ENCODE measurements around the gene STXBP2.
"Not testable (repeated sequence)": the region's sequence is repeated elsewhere in the genome, so short reads cannot be mapped to it uniquely, and the experiment has no call there.

Gene STXBP2

GRCh38 chr19:7635670-7636069, 1.2 kb upstream of the STXBP2 start:
- DNase-seq: no peak

DNA sequence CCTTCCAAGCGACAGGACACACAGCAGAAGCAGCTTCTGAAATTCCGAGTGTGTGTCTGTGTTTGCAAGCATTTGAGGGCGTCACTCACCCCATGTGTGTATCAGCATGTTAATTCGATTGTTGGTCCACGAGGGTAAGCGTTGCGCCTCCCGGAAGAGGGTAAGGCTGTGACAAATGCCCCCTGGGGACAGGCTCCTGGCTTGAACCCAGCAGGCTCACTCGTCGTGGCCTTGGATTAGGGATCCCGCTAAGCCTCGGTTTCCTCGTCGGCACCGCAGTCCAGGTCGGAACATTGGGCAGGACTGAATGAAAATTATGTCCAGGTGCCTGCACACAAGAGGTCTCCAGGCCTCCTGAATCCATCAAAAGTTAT, 606 bp upstream of the STXBP2 start:
- no peak for DNase-seq

DNA sequence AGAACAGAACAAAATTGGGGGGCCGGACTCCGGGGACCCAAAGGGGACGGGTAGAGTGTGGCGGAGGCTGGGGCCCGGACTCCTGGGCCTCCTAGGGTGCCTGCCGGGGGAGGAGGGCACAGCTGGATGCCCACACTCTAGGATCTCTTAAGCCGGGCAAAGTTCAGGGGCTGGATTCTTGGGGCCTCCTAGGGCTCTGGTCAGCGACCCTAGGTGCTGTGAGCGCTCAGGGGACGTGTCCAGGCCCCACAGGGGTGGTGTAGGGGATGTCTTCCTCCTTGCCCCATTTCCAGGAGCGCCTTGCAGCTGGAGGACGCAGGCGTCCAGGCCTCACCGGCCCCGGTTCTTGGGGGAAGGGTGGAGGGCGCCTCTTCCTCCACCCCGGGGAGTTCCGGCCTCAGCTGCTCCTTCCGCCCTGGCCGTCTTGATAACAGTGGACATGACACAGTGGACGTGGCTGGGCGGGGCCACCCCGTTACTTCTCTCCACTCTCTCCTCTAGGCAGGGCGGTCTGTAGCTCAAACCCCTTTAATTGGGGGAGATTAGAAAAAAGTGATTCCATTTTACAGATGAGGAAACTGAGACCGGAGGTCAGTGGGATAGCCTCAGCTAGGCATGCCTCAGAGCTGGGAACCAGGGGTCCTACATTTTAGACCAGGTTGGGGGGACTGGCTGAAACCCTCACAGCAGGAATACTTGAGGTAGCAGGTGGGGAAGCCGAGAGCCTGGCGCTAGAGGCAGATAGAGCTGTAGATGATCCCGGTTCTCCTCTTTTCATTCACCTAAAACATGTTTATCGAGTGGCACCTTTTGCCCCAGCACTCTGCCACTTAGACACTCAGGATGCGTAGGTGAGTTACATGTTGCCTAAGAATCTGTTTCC, 705 bp downstream of the STXBP2 start:
- no peak for DNase-seq

DNA sequence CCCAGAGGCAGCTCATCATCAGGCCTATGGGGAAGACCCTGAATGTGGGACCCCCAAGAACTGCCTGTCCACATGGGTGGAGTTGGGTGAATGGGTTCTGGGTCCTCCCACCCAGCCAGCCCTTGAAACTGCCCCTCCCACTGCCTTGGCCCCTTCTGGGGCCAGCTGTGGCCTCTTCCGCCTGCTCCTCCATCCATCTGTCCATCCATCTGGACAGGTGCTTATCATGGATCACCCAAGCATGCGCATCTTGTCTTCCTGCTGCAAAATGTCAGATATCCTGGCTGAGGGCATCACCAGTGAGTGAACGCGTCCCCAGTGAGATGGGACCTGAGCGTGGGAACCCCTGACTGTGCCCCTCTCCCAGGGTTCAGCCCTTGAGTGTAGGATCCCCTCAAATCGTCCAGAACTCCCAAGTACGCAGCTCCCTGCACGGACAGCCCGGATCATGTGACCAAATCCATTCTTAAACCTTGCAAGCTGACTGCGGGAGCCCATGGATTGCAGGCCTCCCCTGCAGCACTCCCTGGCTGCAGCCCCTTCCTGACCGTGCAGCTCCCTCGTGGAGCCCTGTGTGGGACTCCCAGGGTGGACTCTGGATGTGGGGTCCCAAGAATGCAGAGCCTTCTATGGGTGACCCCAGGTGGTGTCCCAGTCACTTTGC, 2.0 kb downstream of the STXBP2 start:
- no peak for DNase-seq

- DNase-seq: no peak
Measured at GRCh38 chr19:7639863-7640348, 3.0 kb downstream of the STXBP2 start.

DNA sequence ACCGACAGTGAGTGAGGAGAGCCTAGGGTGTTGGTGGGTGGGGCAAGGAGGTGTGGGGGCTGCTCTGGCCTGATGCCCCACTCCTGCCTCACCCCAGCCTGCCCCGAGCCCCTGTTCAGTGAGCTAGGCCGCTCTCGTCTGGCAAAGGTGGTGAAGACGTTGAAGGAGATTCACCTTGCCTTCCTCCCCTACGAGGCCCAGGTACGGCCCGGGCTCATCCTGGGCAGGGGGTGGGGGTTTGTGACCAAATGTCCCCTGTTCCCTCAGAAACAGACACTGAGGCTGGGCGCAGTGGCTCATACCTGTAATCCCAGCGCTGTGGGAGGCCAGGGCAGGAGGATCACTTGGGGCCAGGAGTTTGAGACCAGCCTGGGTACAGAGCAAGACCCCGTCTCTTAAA, 3.9 kb downstream of the STXBP2 start:
- DNase-seq: no peak

DNA sequence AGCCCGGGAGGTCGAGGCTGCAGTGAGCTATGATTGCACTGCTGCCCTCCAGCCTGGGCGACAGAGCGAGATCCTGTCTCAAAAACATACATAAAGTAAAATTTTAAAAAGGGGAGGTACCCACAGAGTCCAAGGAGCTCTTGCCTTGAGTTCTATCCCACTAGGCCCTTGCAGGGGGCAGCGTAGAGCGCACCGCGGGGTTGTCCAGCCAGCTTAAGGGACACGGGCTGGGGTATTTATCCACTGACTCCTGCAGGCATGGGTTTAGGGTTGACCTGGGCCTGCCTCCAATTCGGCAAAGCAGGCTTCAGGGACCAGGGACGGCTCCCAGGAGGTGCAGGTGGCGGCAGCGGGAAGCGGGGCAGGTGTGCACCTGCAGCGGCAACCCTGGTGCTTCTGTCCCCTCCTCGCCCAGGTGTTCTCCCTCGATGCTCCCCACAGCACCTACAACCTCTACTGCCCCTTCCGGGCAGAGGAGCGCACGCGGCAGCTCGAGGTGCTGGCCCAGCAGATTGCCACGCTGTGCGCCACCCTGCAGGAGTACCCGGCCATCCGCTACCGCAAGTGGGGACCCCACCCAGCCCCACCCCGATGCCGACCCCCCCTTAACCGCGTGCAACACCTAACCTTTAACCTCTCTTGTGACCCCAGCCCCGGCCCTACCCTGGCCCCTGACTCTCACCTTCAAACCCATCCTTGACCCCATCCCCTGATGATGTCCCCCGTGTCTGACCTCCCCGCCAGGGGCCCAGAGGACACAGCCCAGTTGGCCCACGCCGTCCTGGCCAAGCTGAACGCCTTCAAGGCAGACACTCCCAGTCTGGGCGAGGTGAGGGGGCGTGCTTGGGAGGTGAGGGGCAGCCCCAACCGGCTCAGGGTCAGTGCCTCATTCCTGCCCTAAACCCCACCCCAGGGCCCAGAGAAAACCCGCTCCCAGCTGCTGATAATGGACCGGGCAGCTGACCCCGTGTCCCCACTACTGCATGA, 4.7 kb downstream of the STXBP2 start:
- DNase-seq: no peak

DNA sequence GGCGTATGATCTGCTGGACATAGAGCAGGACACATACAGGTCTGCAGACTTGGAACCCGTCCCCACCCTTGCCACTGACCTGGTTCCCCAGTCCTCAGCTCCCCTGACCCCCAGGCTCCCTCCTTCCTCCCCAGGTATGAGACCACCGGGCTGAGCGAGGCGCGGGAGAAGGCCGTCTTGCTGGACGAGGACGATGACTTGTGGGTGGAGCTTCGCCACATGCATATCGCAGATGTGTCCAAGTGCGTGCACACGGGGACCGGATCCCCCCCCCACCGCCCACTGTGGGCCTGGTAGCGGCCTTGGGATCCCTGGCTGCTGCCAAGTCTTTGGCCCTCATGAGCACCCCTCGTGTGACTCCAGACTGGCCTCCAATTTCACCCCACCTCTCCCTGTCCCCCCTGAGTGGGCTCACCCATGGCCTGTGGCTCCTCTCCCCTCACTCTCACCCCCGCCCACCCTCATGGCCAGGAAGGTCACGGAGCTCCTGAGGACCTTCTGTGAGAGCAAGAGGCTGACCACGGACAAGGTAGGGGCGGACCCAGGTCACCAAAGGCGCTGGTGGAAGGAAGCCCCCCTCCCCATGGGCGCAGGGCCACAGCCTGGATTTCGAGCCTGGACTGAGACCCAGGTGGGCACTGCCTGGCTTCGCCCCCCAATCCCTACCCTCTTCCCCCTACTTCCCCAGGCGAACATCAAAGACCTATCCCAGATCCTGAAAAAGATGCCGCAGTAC, 5.6 kb downstream of the STXBP2 start:
- no peak for DNase-seq

DNA sequence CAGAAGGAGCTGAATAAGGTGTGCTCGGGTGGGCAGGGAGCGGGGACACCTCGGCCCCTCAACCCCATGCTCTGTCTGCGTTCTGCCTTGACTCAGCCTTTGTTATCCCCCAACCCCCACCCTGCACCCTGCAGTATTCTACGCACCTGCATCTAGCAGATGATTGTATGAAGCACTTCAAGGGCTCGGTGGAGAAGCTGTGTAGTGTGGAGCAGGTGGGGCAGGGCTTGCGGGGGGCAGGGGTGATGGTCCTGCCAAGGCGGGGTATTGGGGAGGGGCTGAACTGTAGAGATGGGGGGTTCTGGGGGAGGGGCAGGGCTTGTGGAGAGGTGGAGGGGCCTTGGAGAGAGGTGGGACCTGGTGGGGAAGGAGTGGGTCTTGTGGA, 6.1 kb downstream of the STXBP2 start:
- DNase-seq: no peak

- DNase-seq: not testable (repeated sequence)
Measured at GRCh38 chr19:7643629-7644549, 7.0 kb downstream of the STXBP2 start.

DNA sequence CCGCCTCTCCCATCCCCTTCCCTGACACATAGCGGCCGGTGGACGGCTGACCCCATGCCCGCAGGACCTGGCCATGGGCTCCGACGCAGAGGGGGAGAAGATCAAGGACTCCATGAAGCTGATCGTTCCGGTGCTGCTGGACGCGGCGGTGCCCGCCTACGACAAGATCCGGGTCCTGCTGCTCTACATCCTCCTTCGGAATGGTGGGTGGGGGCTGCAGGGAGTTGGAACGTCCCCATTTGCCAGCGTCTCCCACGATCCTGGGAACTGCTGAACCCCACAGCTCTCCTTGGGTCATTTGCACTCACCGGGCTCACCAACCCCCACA, 7.6 kb downstream of the STXBP2 start:
- DNase-seq: no peak

GRCh38 chr19:7645163-7645562, 8.3 kb downstream of the STXBP2 start:
- DNase-seq: no peak

GRCh38 chr19:7645656-7646425, 8.9 kb downstream of the STXBP2 start:
- DNase-seq: no peak

GRCh38 chr19:7646426-7646700, 9.5 kb downstream of the STXBP2 start:
- DNase-seq: no peak

- no peak for DNase-seq
Measured at GRCh38 chr19:7647156-7647555, 10.2 kb downstream of the STXBP2 start.

- DNase-seq: no peak
Measured at GRCh38 chr19:7648265-7649014, 11.5 kb downstream of the STXBP2 start.

- DNase-seq: no peak
Measured at GRCh38 chr19:7650148-7650547, 13.2 kb downstream of the STXBP2 start.

- DNase-seq: peak; percentile 35
Measured at GRCh38 chr19:7652061-7652641, 15.2 kb downstream of the STXBP2 start.

DNA sequence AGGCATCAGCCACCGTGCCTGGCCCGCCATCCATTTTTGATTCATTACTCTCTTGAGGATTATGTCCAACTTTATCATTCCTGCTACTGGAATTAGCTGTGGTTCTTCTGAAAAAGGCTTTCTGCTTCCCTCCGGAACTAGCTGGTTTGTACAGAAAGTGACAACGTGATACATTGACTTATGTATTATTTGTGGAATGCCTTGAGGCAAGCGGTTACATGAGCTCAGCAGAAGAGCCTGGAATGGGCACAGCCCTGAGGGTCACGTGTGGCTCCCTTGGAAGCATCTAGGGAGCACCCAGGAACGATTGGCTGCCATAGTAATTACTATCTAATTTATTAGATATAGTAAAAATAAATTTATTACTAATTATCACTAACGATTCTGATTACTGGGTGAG, 17.5 kb downstream of the STXBP2 start:
- no peak for DNase-seq

- no peak for DNase-seq
Measured at GRCh38 chr19:7655581-7655980, 18.7 kb downstream of the STXBP2 start.

Measured in NCI-H1436 treated with DMSO at 0.1 percent for 48 hours (cell line).